ENCODE measurements around the gene TP53I3.
"Not testable (repeated sequence)": the region's sequence is repeated elsewhere in the genome, so short reads cannot be mapped to it uniquely, and the experiment has no call there.

Gene TP53I3

GRCh38 chr2:24104110-24104650 is 19.5 kb upstream of the TP53I3 start:
- Histone ChIP-seq H3K9me3 (ENCODE audit: insufficient read depth, low read depth, low read length) (peaks cover 2% of the 10 kb centered on the region; the same call in 1 of the 2 replicates), H3K4me1 (ENCODE audit: insufficient read depth, low read length, poor library complexity, severe bottlenecking) (no peaks in the 10 kb centered on the region), H3K36me3 (ENCODE audit: insufficient read depth, low read length) (no peaks in the 10 kb centered on the region), H4K20me1 (ENCODE audit: insufficient read depth, low read length, poor library complexity, severe bottlenecking) (no peaks in the 10 kb centered on the region), H3K4me2 (ENCODE audit: low read depth, low read length, poor library complexity, severe bottlenecking) (no peak overlapping the region), H3K4me3 (ENCODE audit: low read length, poor library complexity, severe bottlenecking) (no peak overlapping the region), H2AFZ (ENCODE audit: low read length) (no peak overlapping the region), H3K27me3 (ENCODE audit: insufficient read depth, low read length, poor library complexity, severe bottlenecking) (no peaks in the 10 kb centered on the region), H3F3A (ENCODE audit: low read depth) (no peaks in the 10 kb centered on the region), H3K9ac (ENCODE audit: low read depth, low read length, poor library complexity, severe bottlenecking) (no peak overlapping the region), H3K9me2 (replicated peaks; ENCODE audit: low read depth, low read length) (no peaks in the 10 kb centered on the region), H3K79me2 (ENCODE audit: insufficient read depth, low read length) (no peaks in the 10 kb centered on the region)
- TF ChIP-seq EZH2phosphoT487 (IDR thresholded peaks at IDR 0.05; ENCODE audit: borderline replicate concordance) (no peak), CTCF (conservative IDR thresholded peaks at IDR 0.05; ENCODE audit: low read length) (no peak)

GRCh38 chr2:24102677-24103076 is 18.0 kb upstream of the TP53I3 start:
- no peak overlapping the region for H3K4me2 ChIP-seq (ENCODE audit: low read depth, low read length, poor library complexity, severe bottlenecking)
- TF ChIP-seq CTCF (conservative IDR thresholded peaks at IDR 0.05; ENCODE audit: low read length) (no peak), EZH2phosphoT487 (IDR thresholded peaks at IDR 0.05; ENCODE audit: borderline replicate concordance) (no peak)
- H3K9me3 ChIP-seq (ENCODE audit: insufficient read depth, low read depth, low read length) = peaks cover 2% of the 10 kb centered on the region; the same call in 1 of the 2 replicates
- no peak overlapping the region for H3K4me3 ChIP-seq (ENCODE audit: low read length, poor library complexity, severe bottlenecking)
- H3K9ac ChIP-seq (ENCODE audit: low read depth, low read length, poor library complexity, severe bottlenecking) = no peak overlapping the region
- H3F3A ChIP-seq (ENCODE audit: low read depth) = no peaks in the 10 kb centered on the region
- H2AFZ ChIP-seq (ENCODE audit: low read length) = no peak overlapping the region
- no peaks in the 10 kb centered on the region for H3K79me2 ChIP-seq (ENCODE audit: insufficient read depth, low read length)
- H3K27me3 ChIP-seq (ENCODE audit: insufficient read depth, low read length, poor library complexity, severe bottlenecking) = no peaks in the 10 kb centered on the region
- H3K9me2 ChIP-seq (replicated peaks; ENCODE audit: low read depth, low read length) = no peaks in the 10 kb centered on the region
- no peaks in the 10 kb centered on the region for H3K4me1 ChIP-seq (ENCODE audit: insufficient read depth, low read length, poor library complexity, severe bottlenecking)
- H3K36me3 ChIP-seq (ENCODE audit: insufficient read depth, low read length) = no peaks in the 10 kb centered on the region
- H4K20me1 ChIP-seq (ENCODE audit: insufficient read depth, low read length, poor library complexity, severe bottlenecking) = no peaks in the 10 kb centered on the region

GRCh38 chr2:24101992-24102391 is 17.4 kb upstream of the TP53I3 start:
- TF ChIP-seq EZH2phosphoT487 (IDR thresholded peaks at IDR 0.05; ENCODE audit: borderline replicate concordance) (no peak), CTCF (conservative IDR thresholded peaks at IDR 0.05; ENCODE audit: low read length) (no peak)
- no peaks in the 10 kb centered on the region for H3K4me1 ChIP-seq (ENCODE audit: insufficient read depth, low read length, poor library complexity, severe bottlenecking)
- no peaks in the 10 kb centered on the region for H3K27me3 ChIP-seq (ENCODE audit: insufficient read depth, low read length, poor library complexity, severe bottlenecking)
- no peaks in the 10 kb centered on the region for H3K36me3 ChIP-seq (ENCODE audit: insufficient read depth, low read length)
- H3K4me2 ChIP-seq (ENCODE audit: low read depth, low read length, poor library complexity, severe bottlenecking) = no peak overlapping the region
- no peaks in the 10 kb centered on the region for H3K79me2 ChIP-seq (ENCODE audit: insufficient read depth, low read length)
- H2AFZ ChIP-seq (ENCODE audit: low read length) = no peak overlapping the region
- no peaks in the 10 kb centered on the region for H3K9me2 ChIP-seq (replicated peaks; ENCODE audit: low read depth, low read length)
- H3K4me3 ChIP-seq (ENCODE audit: low read length, poor library complexity, severe bottlenecking) = no peak overlapping the region
- H4K20me1 ChIP-seq (ENCODE audit: insufficient read depth, low read length, poor library complexity, severe bottlenecking) = no peaks in the 10 kb centered on the region
- H3K9ac ChIP-seq (ENCODE audit: low read depth, low read length, poor library complexity, severe bottlenecking) = no peak overlapping the region
- H3F3A ChIP-seq (ENCODE audit: low read depth) = no peaks in the 10 kb centered on the region
- no peaks in the 10 kb centered on the region; the same call in 1 of the 2 replicates for H3K9me3 ChIP-seq (ENCODE audit: insufficient read depth, low read depth, low read length)

- not testable (repeated sequence) for H3K9me3 ChIP-seq (ENCODE audit: insufficient read depth, low read depth, low read length); H2AFZ ChIP-seq (ENCODE audit: low read length); H3K4me1 ChIP-seq (ENCODE audit: insufficient read depth, low read length, poor library complexity, severe bottlenecking); H4K20me1 ChIP-seq (ENCODE audit: insufficient read depth, low read length, poor library complexity, severe bottlenecking); H3K4me3 ChIP-seq (ENCODE audit: low read length, poor library complexity, severe bottlenecking); H3K36me3 ChIP-seq (ENCODE audit: insufficient read depth, low read length); H3K9me2 ChIP-seq (replicated peaks; ENCODE audit: low read depth, low read length); H3K9ac ChIP-seq (ENCODE audit: low read depth, low read length, poor library complexity, severe bottlenecking); H3K4me2 ChIP-seq (ENCODE audit: low read depth, low read length, poor library complexity, severe bottlenecking); H3K79me2 ChIP-seq (ENCODE audit: insufficient read depth, low read length); H3F3A ChIP-seq (ENCODE audit: low read depth); H3K27me3 ChIP-seq (ENCODE audit: insufficient read depth, low read length, poor library complexity, severe bottlenecking)
Measured at GRCh38 chr2:24100732-24101131, 16.1 kb upstream of the TP53I3 start.

GRCh38 chr2:24095171-24095677 is 10.6 kb upstream of the TP53I3 start:
- H3K9me3 ChIP-seq (ENCODE audit: insufficient read depth, low read depth, low read length); H3K4me2 ChIP-seq (ENCODE audit: low read depth, low read length, poor library complexity, severe bottlenecking); H3F3A ChIP-seq (ENCODE audit: low read depth); H3K9me2 ChIP-seq (replicated peaks; ENCODE audit: low read depth, low read length); H3K79me2 ChIP-seq (ENCODE audit: insufficient read depth, low read length); H3K4me1 ChIP-seq (ENCODE audit: insufficient read depth, low read length, poor library complexity, severe bottlenecking); H4K20me1 ChIP-seq (ENCODE audit: insufficient read depth, low read length, poor library complexity, severe bottlenecking); H2AFZ ChIP-seq (ENCODE audit: low read length); H3K9ac ChIP-seq (ENCODE audit: low read depth, low read length, poor library complexity, severe bottlenecking); H3K27me3 ChIP-seq (ENCODE audit: insufficient read depth, low read length, poor library complexity, severe bottlenecking); H3K36me3 ChIP-seq (ENCODE audit: insufficient read depth, low read length); H3K4me3 ChIP-seq (ENCODE audit: low read length, poor library complexity, severe bottlenecking): not testable (repeated sequence)

Data from Loucy (cell line).